ENCODE results near the gene DBN1.

DBN1 gene

GRCh38 chr5:177468329-177468684, 5.1 kb downstream of the DBN1 start:
- H3K27me3 ChIP-seq (ENCODE audit: low read depth): no peaks in the 10 kb centered on the region
- in situ Hi-C loops (cut with MboI; ENCODE audit: low sequenced_read_pairs): no loop called here
- no peaks in the 10 kb centered on the region for H3K4me1 ChIP-seq
- H3K36me3 ChIP-seq (replicated peaks): peaks cover 64% of the 10 kb centered on the region
- H3K4me3 ChIP-seq: no peak overlapping the region
- H3K9me3 ChIP-seq: no peaks in the 10 kb centered on the region
- no peak for DNase-seq (ENCODE audit: low spot score in 2 of 2)

GRCh38 chr5:177467436-177467835, 6.0 kb downstream of the DBN1 start:
- no peaks in the 10 kb centered on the region for H3K4me1 ChIP-seq
- H3K4me3 ChIP-seq: no peak overlapping the region
- no peak for DNase-seq (ENCODE audit: low spot score in 2 of 2)
- H3K27me3 ChIP-seq (ENCODE audit: low read depth): no peaks in the 10 kb centered on the region
- in situ Hi-C loops (cut with MboI; ENCODE audit: low sequenced_read_pairs): no loop called here
- H3K9me3 ChIP-seq: no peaks in the 10 kb centered on the region
- peaks cover 68% of the 10 kb centered on the region for H3K36me3 ChIP-seq (replicated peaks)

GRCh38 chr5:177466861-177467260, 6.6 kb downstream of the DBN1 start:
- Histone ChIP-seq H3K36me3 (replicated peaks) (peaks cover 68% of the 10 kb centered on the region), H3K27me3 (ENCODE audit: low read depth) (no peaks in the 10 kb centered on the region), H3K4me1 (no peaks in the 10 kb centered on the region), H3K9me3 (no peaks in the 10 kb centered on the region), H3K4me3 (no peak overlapping the region)
- in situ Hi-C loops (cut with MboI; ENCODE audit: low sequenced_read_pairs): no loop called here
- DNase-seq (ENCODE audit: low spot score in 2 of 2): no peak

- no peak overlapping the region for H3K4me3 ChIP-seq
- no peak for DNase-seq (ENCODE audit: low spot score in 2 of 2)
- no peaks in the 10 kb centered on the region for H3K4me1 ChIP-seq
- in situ Hi-C loops (cut with MboI; ENCODE audit: low sequenced_read_pairs): no loop called here
- no peaks in the 10 kb centered on the region for H3K27me3 ChIP-seq (ENCODE audit: low read depth)
- peaks cover 70% of the 10 kb centered on the region for H3K36me3 ChIP-seq (replicated peaks)
- H3K9me3 ChIP-seq: no peaks in the 10 kb centered on the region
Measured at GRCh38 chr5:177465044-177465443, 8.4 kb downstream of the DBN1 start.

GRCh38 chr5:177462021-177462670, 11.3 kb downstream of the DBN1 start:
- H3K4me1 ChIP-seq: no peaks in the 10 kb centered on the region

GRCh38 chr5:177459819-177460628, 13.4 kb downstream of the DBN1 start:
- no peak overlapping the region for H3K4me3 ChIP-seq
- no peaks in the 10 kb centered on the region for H3K9me3 ChIP-seq
- no peaks in the 10 kb centered on the region for H3K27me3 ChIP-seq (ENCODE audit: low read depth)
- no peaks in the 10 kb centered on the region for H3K4me1 ChIP-seq
- in situ Hi-C loops (cut with MboI; ENCODE audit: low sequenced_read_pairs): no loop called here
- H3K36me3 ChIP-seq (replicated peaks): peaks cover 55% of the 10 kb centered on the region
- no peak for DNase-seq (ENCODE audit: low spot score in 2 of 2)

More at GRCh38 chr5:177462021-177462670, 11.3 kb downstream of the DBN1 start:
- in situ Hi-C loops (cut with MboI; ENCODE audit: low sequenced_read_pairs): no loop called here
- Histone ChIP-seq H3K9me3 (no peaks in the 10 kb centered on the region), H3K27me3 (ENCODE audit: low read depth) (no peaks in the 10 kb centered on the region), H3K36me3 (replicated peaks) (peaks cover 71% of the 10 kb centered on the region), H3K4me3 (no peak overlapping the region)
- DNase-seq (ENCODE audit: low spot score in 2 of 2): no peak

- in situ Hi-C loops (cut with MboI; ENCODE audit: low sequenced_read_pairs): no loop called here
- Histone ChIP-seq H3K27me3 (ENCODE audit: low read depth) (no peaks in the 10 kb centered on the region), H3K9me3 (no peaks in the 10 kb centered on the region), H3K4me3 (no peak overlapping the region), H3K4me1 (no peaks in the 10 kb centered on the region), H3K36me3 (replicated peaks) (peaks cover 50% of the 10 kb centered on the region)
- no peak for DNase-seq (ENCODE audit: low spot score in 2 of 2)
Measured at GRCh38 chr5:177459357-177459756, 14.1 kb downstream of the DBN1 start.

GRCh38 chr5:177458912-177459350, 14.5 kb downstream of the DBN1 start:
- peaks cover 3% of the 10 kb centered on the region for H3K4me1 ChIP-seq
- no peak overlapping the region for H3K4me3 ChIP-seq
- in situ Hi-C loops (cut with MboI; ENCODE audit: low sequenced_read_pairs): no loop called here
- DNase-seq (ENCODE audit: low spot score in 2 of 2): peak in 1 of 2 experiments; percentile 56
- no peaks in the 10 kb centered on the region for H3K27me3 ChIP-seq (ENCODE audit: low read depth)
- no peaks in the 10 kb centered on the region for H3K9me3 ChIP-seq
- peaks cover 49% of the 10 kb centered on the region for H3K36me3 ChIP-seq (replicated peaks)

- no peak for DNase-seq (ENCODE audit: low spot score in 2 of 2)
- in situ Hi-C loops (cut with MboI; ENCODE audit: low sequenced_read_pairs): no loop called here
- H3K4me1 ChIP-seq: peaks cover 7% of the 10 kb centered on the region
- no peak overlapping the region for H3K4me3 ChIP-seq
- peaks cover 41% of the 10 kb centered on the region for H3K36me3 ChIP-seq (replicated peaks)
- no peaks in the 10 kb centered on the region for H3K27me3 ChIP-seq (ENCODE audit: low read depth)
- no peaks in the 10 kb centered on the region for H3K9me3 ChIP-seq
Measured at GRCh38 chr5:177457852-177458681, 15.4 kb downstream of the DBN1 start.

GRCh38 chr5:177456976-177457851, 16.2 kb downstream of the DBN1 start:
- H3K4me1 ChIP-seq: peaks cover 7% of the 10 kb centered on the region
- no peak overlapping the region for H3K4me3 ChIP-seq
- in situ Hi-C loops (cut with MboI; ENCODE audit: low sequenced_read_pairs): no loop called here
- H3K36me3 ChIP-seq (replicated peaks): peaks cover 39% of the 10 kb centered on the region
- DNase-seq (ENCODE audit: low spot score in 2 of 2): peak; percentile 95 to 99
- H3K27me3 ChIP-seq (ENCODE audit: low read depth): no peaks in the 10 kb centered on the region
- H3K9me3 ChIP-seq: no peaks in the 10 kb centered on the region

GRCh38 chr5:177456591-177456964, 16.9 kb downstream of the DBN1 start:
- Histone ChIP-seq H3K4me1 (peaks cover 7% of the 10 kb centered on the region), H3K27me3 (ENCODE audit: low read depth) (no peaks in the 10 kb centered on the region), H3K9me3 (no peaks in the 10 kb centered on the region), H3K4me3 (no peak overlapping the region), H3K36me3 (replicated peaks) (peaks cover 39% of the 10 kb centered on the region)
- in situ Hi-C loops (cut with MboI; ENCODE audit: low sequenced_read_pairs): no loop called here
- DNase-seq (ENCODE audit: low spot score in 2 of 2): no peak

GRCh38 chr5:177455661-177456590, 17.5 kb downstream of the DBN1 start:
- H3K9me3 ChIP-seq: no peaks in the 10 kb centered on the region
- peaks cover 39% of the 10 kb centered on the region for H3K36me3 ChIP-seq (replicated peaks)
- in situ Hi-C loops (cut with MboI; ENCODE audit: low sequenced_read_pairs): no loop called here
- H3K4me1 ChIP-seq: peaks cover 7% of the 10 kb centered on the region
- peak overlapping the region; percentile 50 for H3K4me3 ChIP-seq
- H3K27me3 ChIP-seq (ENCODE audit: low read depth): no peaks in the 10 kb centered on the region
- DNase-seq (ENCODE audit: low spot score in 2 of 2): peak; percentile 80 to 98

Data from HAP-1 (cell line).